Kidney (tissue), 14 donors: ENCODE data around the gene ARMC5. TPM values are rescaled to one million over a fixed set of nuclear protein-coding genes. Genes with fewer than 3 reads are reported as not detected.

ENCODE experiments used
- DNase-seq, 5 donors: peaks; one replicate each; pipeline ENCODE4 v3.0.0-alpha.2; 2013 to 2020
- FAIRE-seq: peaks from 2 replicates; lab custom pipeline; 2012; peaks lifted over from hg19 to GRCh38; lab: Jason Lieb, UNC
- H3K27ac ChIP-seq, 2 donors: one replicate each; pipeline ENCODE4 v1.7.0; 2013; ENCODE audit warnings: low read depth in 2 of 2, low read length in 2 of 2, inconsistent platforms in 1 of 2
- H3K27me3 ChIP-seq: one replicate; pipeline ENCODE4 v1.7.1; 2013; ENCODE audit warnings: low read length, inconsistent platforms; ENCODE audit not compliant: control insufficient read depth, insufficient read depth
- H3K36me3 ChIP-seq, 3 donors: one replicate each; pipeline versions ENCODE4 v1.7.0 to v1.7.1; 2013; ENCODE audit warnings: low read length in 3 of 3, control low read depth in 1 of 3, inconsistent platforms in 1 of 3; ENCODE audit not compliant: insufficient read depth in 3 of 3, control insufficient read depth in 2 of 3
- H3K4me1 ChIP-seq, 3 donors: one replicate each; pipeline versions ENCODE4 v1.7.0 to v1.7.1; 2013; ENCODE audit warnings: low read length in 3 of 3, inconsistent platforms in 1 of 3, low read depth in 1 of 3; ENCODE audit not compliant: control insufficient read depth in 2 of 3, insufficient read depth in 2 of 3
- H3K4me3 ChIP-seq, 3 donors: one replicate each; pipeline versions ENCODE4 v1.7.0 to v1.8.1; 2013; ENCODE audit warnings: low read length in 3 of 3, control low read depth in 1 of 3, inconsistent platforms in 1 of 3
- H3K9ac ChIP-seq, 3 donors: one replicate each; pipeline versions ENCODE4 v1.7.0 to v1.7.1; 2013; ENCODE audit warnings: low read length in 3 of 3, control low read depth in 1 of 3, inconsistent platforms in 1 of 3
- H3K9me3 ChIP-seq, 3 donors: one replicate each; pipeline versions ENCODE4 v1.7.0 to v1.7.1; 2013; ENCODE audit warnings: low read length in 3 of 3, control low read depth in 1 of 3, inconsistent platforms in 1 of 3; ENCODE audit not compliant: control insufficient read depth in 2 of 3, insufficient read depth in 1 of 3
- CTCF ChIP-seq: IDR thresholded peaks from 3 replicates; pipeline ENCODE4 v1.5.1; 2012; ENCODE audit warnings: mild to moderate bottlenecking, moderate library complexity, borderline replicate concordance; ENCODE audit not compliant: insufficient read depth; ENCODE audit errors: extremely low read depth
- intact Hi-C: fragments of 100-400 bp; cut with DNase I; formaldehyde crosslinking; loops from one replicate; pipeline ENCODE4 v1.11.1; 2022
- polyA plus RNA-seq: library from polyadenylated mRNA; stranded (reverse); fragments of 350-450 nt; fragmentation: Illumina TruSeq; extraction: RNeasy Lipid Tissue Mini Kit (QIAGEN cat#74804); gene quantifications from one replicate; pipeline ENCODE4 v1.2.3, GENCODE V29; 2014; ENCODE audit warnings: low read depth, low replicate concordance; ENCODE audit not compliant: insufficient read depth
- total RNA-seq: library from RNA; stranded (reverse); fragmentation: NEBNext Ultra II Directional; extraction: Animal tissue kit (Norgen Biotek cat#: 25700); gene quantifications from one replicate; pipeline ENCODE4 v1.2.1, GENCODE V29; 2021
- donor health status: control.
- donor health status: control.
- donor health status: control.
- donor health status: control.
- donor health status: control.
- donor health status: DM: yes; HTN: yes; CAD: no.
- donor health status: Normal renal cell carcinoma (clear cell type).

ARMC5 gene
- total and polyA plus RNA-seq, 2 donors from 2014 or later: 9.6 to 10.9 TPM

GRCh38 chr16:31411024-31411844, 48.1 kb upstream of the ARMC5 start:
- Histone ChIP-seq H3K4me1 (no peaks in the 10 kb centered on the region), H3K27ac (no peak overlapping the region), H3K9ac (no peak overlapping the region), H3K4me3 (no peak overlapping the region), H3K36me3 (no peaks in the 10 kb centered on the region), H3K27me3 (no peaks in the 10 kb centered on the region), H3K9me3 (no peaks in the 10 kb centered on the region)
- TF ChIP-seq CTCF: no peak
- DNase-seq (peak in 1 of 5 donors; percentile 17), FAIRE-seq (no peak)
- intact Hi-C loops: no loop called here

GRCh38 chr16:31412750-31413149, 46.6 kb upstream of the ARMC5 start:
- no peak overlapping the region for H3K27ac ChIP-seq
- H3K9me3 ChIP-seq: no peaks in the 10 kb centered on the region
- no peaks in the 10 kb centered on the region for H3K4me1 ChIP-seq
- FAIRE-seq (no peak), DNase-seq (no peak)
- no peak overlapping the region for H3K4me3 ChIP-seq
- intact Hi-C loops: no loop called here
- no peaks in the 10 kb centered on the region for H3K36me3 ChIP-seq
- no peaks in the 10 kb centered on the region for H3K27me3 ChIP-seq
- TF ChIP-seq CTCF: no peak
- H3K9ac ChIP-seq: no peak overlapping the region

GRCh38 chr16:31413381-31413780, 45.9 kb upstream of the ARMC5 start:
- no peaks in the 10 kb centered on the region for H3K36me3 ChIP-seq
- H3K27me3 ChIP-seq: no peaks in the 10 kb centered on the region
- H3K9me3 ChIP-seq: no peaks in the 10 kb centered on the region
- H3K4me3 ChIP-seq: no peak overlapping the region
- no peak for DNase-seq
- intact Hi-C loops: no loop called here
- no peak overlapping the region for H3K27ac ChIP-seq
- TF ChIP-seq CTCF: no peak
- no peak for FAIRE-seq
- H3K9ac ChIP-seq: no peak overlapping the region
- H3K4me1 ChIP-seq: no peaks in the 10 kb centered on the region

GRCh38 chr16:31413943-31414342, 45.4 kb upstream of the ARMC5 start:
- Histone ChIP-seq H3K4me3 (no peak overlapping the region), H3K9me3 (no peaks in the 10 kb centered on the region), H3K27ac (no peak overlapping the region), H3K27me3 (no peaks in the 10 kb centered on the region), H3K4me1 (no peaks in the 10 kb centered on the region), H3K9ac (no peak overlapping the region), H3K36me3 (no peaks in the 10 kb centered on the region)
- DNase-seq (no peak), FAIRE-seq (no peak)
- intact Hi-C loops: no loop called here
- TF ChIP-seq CTCF: no peak
